H1 (cell line): ENCODE measurements around the gene OR4C3. TPM values are rescaled to one million over a fixed set of nuclear protein-coding genes. Genes with fewer than 3 reads are reported as not detected.
"Not testable (repeated sequence)": the region's sequence is repeated elsewhere in the genome, so short reads cannot be mapped to it uniquely, and the experiment has no call there.

Experiments used
- CTCF ChIA-PET: fragments of 300-600 bp; sonication (Branson Sonifier 250); formaldehyde crosslinking; loops from one replicate; lab custom pipeline; 2021; ENCODE audit not compliant: partially characterized antibody; lab: Charles Lee
- POLR2A ChIA-PET: fragments of 300-600 bp; sonication (Branson Sonifier 250); formaldehyde crosslinking; loops from one replicate; lab custom pipeline; 2021; ENCODE audit warnings: inconsistent platforms; ENCODE audit not compliant: partially characterized antibody; lab: Charles Lee
- DNase-seq, 2 experiments: peaks; one replicate each; pipeline versions ENCODE4 v3.0.0 to v3.0.0-alpha.2; 2010 to 2022; ENCODE audit warnings: low spot score in 2 of 2, low read depth in 1 of 2, mixed read lengths in 1 of 2
- FAIRE-seq: peaks from 2 replicates; lab custom pipeline; 2011; peaks lifted over from hg19 to GRCh38; lab: Jason Lieb, UNC
- H2AFZ ChIP-seq: 2 replicates; pipeline ENCODE4 v1.8.1; 2012; ENCODE audit warnings: low read length, inconsistent platforms
- H2AK5ac ChIP-seq: 2 replicates; pipeline ENCODE4 v1.6.1; 2013; ENCODE audit warnings: low read depth, low read length
- H2BK120ac ChIP-seq: replicated peaks from 2 replicates; pipeline ENCODE3; 2013; ENCODE audit warnings: low read depth, low read length, inconsistent platforms
- H2BK12ac ChIP-seq: 2 replicates; pipeline ENCODE4 v1.6.1; 2013; ENCODE audit warnings: low read depth, low read length
- H2BK15ac ChIP-seq: 2 replicates; pipeline ENCODE4 v1.6.1; 2013; ENCODE audit warnings: low read length
- H2BK20ac ChIP-seq: 2 replicates; pipeline ENCODE4 v1.6.1; 2013; ENCODE audit warnings: low read length
- H2BK5ac ChIP-seq: 2 replicates; pipeline ENCODE4 v1.6.1; 2013; ENCODE audit warnings: low read depth, low read length
- H3K14ac ChIP-seq: 2 replicates; pipeline ENCODE4 v1.6.1; 2013; ENCODE audit warnings: inconsistent platforms; ENCODE audit not compliant: insufficient read length
- H3K18ac ChIP-seq: 2 replicates; pipeline ENCODE4 v1.6.1; 2013; ENCODE audit warnings: low read length; ENCODE audit errors: extremely low read depth
- H3K23ac ChIP-seq: 2 replicates; pipeline ENCODE4 v1.6.1; 2013; ENCODE audit warnings: inconsistent platforms; ENCODE audit not compliant: insufficient read length
- H3K23me2 ChIP-seq: 2 replicates; pipeline ENCODE4 v1.6.1; 2013; ENCODE audit warnings: low read depth, low read length
- H3K27ac ChIP-seq: 2 replicates; pipeline ENCODE4 v1.6.1; 2011; ENCODE audit warnings: low read depth, low read length, inconsistent platforms
- H3K27me3 ChIP-seq, 4 experiments: replicated peaks in 1 of 4; 1 replicate in 1 of 4; 2 replicates in 3 of 4; pipeline versions ENCODE4 v1.6.1 to v1.8.1; 2011 to 2013; ENCODE audit warnings: low read length in 3 of 4, mild to moderate bottlenecking in 3 of 4, inconsistent platforms in 2 of 4, mixed read lengths in 2 of 4, moderate library complexity in 1 of 4; ENCODE audit not compliant: control insufficient read depth in 3 of 4, insufficient read depth in 3 of 4; ENCODE audit errors: extremely low read depth in 1 of 4
- H3K36me3 ChIP-seq, 4 experiments: 2 replicates each; pipeline versions ENCODE4 v1.6.1 to v1.8.1; 2011 to 2013; ENCODE audit warnings: mild to moderate bottlenecking in 4 of 4, low read length in 3 of 4, moderate library complexity in 2 of 4, control low read depth in 1 of 4, inconsistent platforms in 1 of 4; ENCODE audit not compliant: insufficient read depth in 4 of 4, control insufficient read depth in 2 of 4
- H3K4ac ChIP-seq: replicated peaks from 2 replicates; pipeline ENCODE3; 2013; ENCODE audit warnings: low read length, low read depth, mixed read lengths, inconsistent platforms; ENCODE audit not compliant: insufficient read length
- H3K4me1 ChIP-seq, 4 experiments: replicated peaks in 1 of 4; 1 replicate in 1 of 4; 2 replicates in 3 of 4; pipeline versions ENCODE4 v1.6.1 to v1.8.1; 2011 to 2013; ENCODE audit warnings: low read length in 3 of 4, inconsistent platforms in 2 of 4, mixed read lengths in 1 of 4; ENCODE audit not compliant: insufficient read depth in 4 of 4, control insufficient read depth in 3 of 4
- H3K4me2 ChIP-seq, 2 experiments: 2 replicates each; pipeline versions ENCODE4 v1.6.1 to v1.8.1; 2011 to 2013; ENCODE audit warnings: low read depth in 2 of 2, low read length in 2 of 2, control low read depth in 1 of 2, inconsistent platforms in 1 of 2, mild to moderate bottlenecking in 1 of 2; ENCODE audit not compliant: insufficient read depth in 1 of 2
- H3K4me3 ChIP-seq, 4 experiments: fragments of 200-600, 300-600 bp in 1 of 4; sonication (generic), shearing (Covaris generic), sonication (Bioruptor Twin) in 1 of 4; 2 replicates each; pipeline versions ENCODE4 v1.5.1 to v1.8.1; 2011 to 2016; ENCODE audit warnings: low read length in 4 of 4, low read depth in 3 of 4, control low read depth in 2 of 4, inconsistent platforms in 2 of 4, mild to moderate bottlenecking in 2 of 4, mixed read lengths in 1 of 4, moderate library complexity in 1 of 4; ENCODE audit not compliant: insufficient read depth in 2 of 4; ENCODE audit errors: extremely low read depth in 1 of 4
- H3K56ac ChIP-seq: replicated peaks from 2 replicates; pipeline ENCODE3; 2013; ENCODE audit warnings: low read depth, mild to moderate bottlenecking, mixed read lengths, low read length, inconsistent platforms; ENCODE audit not compliant: insufficient read length
- H3K79me1 ChIP-seq: 2 replicates; pipeline ENCODE4 v1.6.1; 2013; ENCODE audit warnings: low read depth, low read length, control low read depth
- H3K79me2 ChIP-seq, 2 experiments: 2 replicates each; pipeline versions ENCODE4 v1.6.1 to v1.8.1; 2012 to 2013; ENCODE audit warnings: low read length in 2 of 2, mild to moderate bottlenecking in 2 of 2, inconsistent platforms in 1 of 2; ENCODE audit not compliant: insufficient read depth in 2 of 2, control insufficient read depth in 1 of 2
- H3K9ac ChIP-seq, 4 experiments: replicated peaks in 1 of 4; 1 replicate in 1 of 4; 2 replicates in 3 of 4; pipeline versions ENCODE4 v1.6.1 to v1.8.1; 2011 to 2013; ENCODE audit warnings: low read depth in 3 of 4, low read length in 3 of 4, control low read depth in 2 of 4, mild to moderate bottlenecking in 2 of 4, moderate library complexity in 2 of 4, inconsistent platforms in 1 of 4; ENCODE audit errors: extremely low read depth in 1 of 4
- H3K9me3 ChIP-seq, 2 experiments: 2 replicates each; pipeline versions ENCODE4 v1.6.1 to v1.8.1; 2012 to 2013; ENCODE audit warnings: mild to moderate bottlenecking in 2 of 2, moderate library complexity in 2 of 2, control low read depth in 1 of 2, inconsistent platforms in 1 of 2, low read depth in 1 of 2, low read length in 1 of 2, mixed read lengths in 1 of 2; ENCODE audit not compliant: insufficient read depth in 2 of 2
- H4K20me1 ChIP-seq, 2 experiments: replicated peaks in 1 of 2; 2 replicates each; pipeline versions ENCODE3 to v1.8.1; 2011 to 2013; ENCODE audit warnings: inconsistent platforms in 2 of 2, low read length in 2 of 2, mild to moderate bottlenecking in 1 of 2; ENCODE audit not compliant: insufficient read depth in 2 of 2, control insufficient read depth in 1 of 2
- H4K5ac ChIP-seq: 2 replicates; pipeline ENCODE4 v1.6.1; 2013; ENCODE audit warnings: low read length, low read depth, mixed read lengths, inconsistent platforms; ENCODE audit not compliant: insufficient read length
- H4K8ac ChIP-seq: 2 replicates; pipeline ENCODE4 v1.8.0; 2013; ENCODE audit warnings: mild to moderate bottlenecking, moderate library complexity, low read length, inconsistent platforms; ENCODE audit not compliant: insufficient read depth; ENCODE audit errors: extremely low read depth
- H4K91ac ChIP-seq: replicated peaks from 2 replicates; pipeline ENCODE3; 2013; ENCODE audit warnings: low read length, mixed read lengths, inconsistent platforms; ENCODE audit not compliant: insufficient read length
- WGBS, 2 experiments: shearing (Covaris generic) in 1 of 2; methylation state at CpG; one replicate each; pipeline versions ENCODE4 v1.1.6 to v1.1.7; 2013 to 2015; ENCODE audit warnings: low lambda C conversion rate in 2 of 2, mixed read lengths in 2 of 2, inconsistent platforms in 1 of 2, low coverage in 1 of 2, missing lambda C conversion rate in 1 of 2; ENCODE audit not compliant: insufficient replicate concordance in 2 of 2, insufficient coverage in 1 of 2, insufficient read length in 1 of 2; ENCODE audit errors: extremely low coverage in 1 of 2, missing lambda C conversion rate in 1 of 2; 5-methylcytosine and 5-hydroxymethylcytosine counted together
- polyA plus RNA-seq, 7 experiments: library from polyadenylated mRNA; depleted of rRNA in 3 of 7; stranded (reverse) in 5 of 7; unstranded in 2 of 7; fragments of >200 nt in 5 of 7; fragments of 200-250 nt in 2 of 7; gene quantifications; 1 replicate in 5 of 7; 2 replicates in 1 of 7; 4 replicates in 1 of 7; pipeline versions ENCODE4 v1.2.1 to v1.2.3, GENCODE V29; 2011 to 2013; ENCODE audit warnings: missing spikeins in 2 of 7, mixed read lengths in 2 of 7
- total RNA-seq: library from RNA; stranded (reverse); fragmentation: NEBNext Ultra II Directional; extraction: Animal tissue kit (Norgen Biotek cat#: 25700); gene quantifications from 2 replicates; pipeline ENCODE4 v1.2.1, GENCODE V29; 2021

The OR4C3 gene
- total and polyA plus RNA-seq, 2 of the 8 experiments (the other 6 are each of a cell fraction or from before 2014, with no cell fraction given), result not detected

GRCh38 chr11:48342505-48342904 lies 17.8 kb downstream of the OR4C3 start:
- H3K4ac ChIP-seq, H3K23ac ChIP-seq, H3K4me1 ChIP-seq, H3K36me3 ChIP-seq, H3K56ac ChIP-seq, H2BK5ac ChIP-seq, H3K23me2 ChIP-seq, H2AK5ac ChIP-seq, H3K27ac ChIP-seq, H4K8ac ChIP-seq, H3K9ac ChIP-seq, H3K27me3 ChIP-seq, H3K4me2 ChIP-seq, CTCF ChIA-PET, H4K20me1 ChIP-seq, H3K79me1 ChIP-seq, POLR2A ChIA-PET, H2BK20ac ChIP-seq, DNase-seq, H3K18ac ChIP-seq, H2BK15ac ChIP-seq, H3K4me3 ChIP-seq, H4K91ac ChIP-seq, H2AFZ ChIP-seq, H2BK12ac ChIP-seq, FAIRE-seq, H3K79me2 ChIP-seq, H2BK120ac ChIP-seq, H3K14ac ChIP-seq, H4K5ac ChIP-seq: not testable (repeated sequence)
- peaks cover 43 to 59% of the 10 kb centered on the region in 2 experiments for H3K9me3 ChIP-seq
- 64% methylated on average over 2 of the region's 2 CpGs; no CpG with 5 or more reads in 1 of the 2 experiments for WGBS, 2 experiments

GRCh38 chr11:48346286-48346685 lies 21.6 kb downstream of the OR4C3 start:
- H3K14ac ChIP-seq, DNase-seq, H2AK5ac ChIP-seq, H3K27me3 ChIP-seq, H2BK15ac ChIP-seq, H4K91ac ChIP-seq, H2BK20ac ChIP-seq, H3K79me1 ChIP-seq, H2BK120ac ChIP-seq, CTCF ChIA-PET, POLR2A ChIA-PET, H3K4ac ChIP-seq, H3K9ac ChIP-seq, H3K27ac ChIP-seq, H4K5ac ChIP-seq, FAIRE-seq, H3K23me2 ChIP-seq, H3K4me3 ChIP-seq, H4K8ac ChIP-seq, H3K4me1 ChIP-seq, H3K56ac ChIP-seq, H3K4me2 ChIP-seq, H3K23ac ChIP-seq, H3K18ac ChIP-seq, H3K36me3 ChIP-seq, H3K79me2 ChIP-seq, H2AFZ ChIP-seq, H4K20me1 ChIP-seq, H2BK5ac ChIP-seq, H2BK12ac ChIP-seq: not testable (repeated sequence)
- peaks cover 12 to 27% of the 10 kb centered on the region in 2 experiments for H3K9me3 ChIP-seq
- WGBS, 2 experiments, result 85% methylated on average over 5 of the region's 5 CpGs; no CpG with 5 or more reads in 1 of the 2 experiments
